Gastrocnemius medialis (tissue), 4 donors: ENCODE data around the gene TPK1.

ENCODE experiments used
- POLR2A ChIP-seq, 2 donors: fragments of 450-650 bp; IDR thresholded peaks; one replicate each; pipeline ENCODE4 v1.6.1; 2017; ENCODE audit warnings: antibody characterized with exemption in 2 of 2, mild to moderate bottlenecking in 2 of 2, moderate library complexity in 2 of 2
- TF ChIP-seq, protein P1 (sequence below), 5 experiments: fragments of 450-650 bp in 3 of 5; fragments of 200-600 bp in 2 of 5; sonication (generic) in 2 of 5; IDR thresholded peaks in 4 of 5; conservative IDR thresholded peaks in 1 of 5; 1 replicate in 4 of 5; 2 replicates in 1 of 5; pipeline ENCODE4 v1.5.1; 2016 to 2019; ENCODE audit warnings: antibody characterized with exemption in 5 of 5, mild to moderate bottlenecking in 3 of 5, moderate library complexity in 3 of 5

DNA sequence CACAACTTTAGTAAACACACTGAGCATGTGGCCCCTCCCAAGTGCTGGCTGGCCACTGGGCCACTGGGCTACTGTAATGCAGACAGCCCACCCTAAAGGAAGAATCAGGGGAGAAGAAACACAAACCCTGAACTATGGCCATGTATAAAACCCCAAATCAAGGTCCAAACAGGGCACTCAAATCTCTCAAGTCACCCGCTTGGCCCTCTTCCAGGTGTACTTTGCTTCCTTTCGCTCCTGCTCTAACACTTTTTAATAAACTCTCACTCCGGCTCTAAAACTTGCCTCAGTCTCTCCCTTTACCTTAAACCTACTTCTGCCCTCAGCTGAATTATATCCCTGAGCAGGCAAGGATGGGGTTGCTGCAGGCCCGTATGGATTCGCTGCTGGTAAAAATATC, 72.6 kb downstream of the TPK1 start:
- no peak for TF ChIP-seq POLR2A (IDR thresholded peaks at IDR 0.05)
- TF ChIP-seq, protein P1, sequence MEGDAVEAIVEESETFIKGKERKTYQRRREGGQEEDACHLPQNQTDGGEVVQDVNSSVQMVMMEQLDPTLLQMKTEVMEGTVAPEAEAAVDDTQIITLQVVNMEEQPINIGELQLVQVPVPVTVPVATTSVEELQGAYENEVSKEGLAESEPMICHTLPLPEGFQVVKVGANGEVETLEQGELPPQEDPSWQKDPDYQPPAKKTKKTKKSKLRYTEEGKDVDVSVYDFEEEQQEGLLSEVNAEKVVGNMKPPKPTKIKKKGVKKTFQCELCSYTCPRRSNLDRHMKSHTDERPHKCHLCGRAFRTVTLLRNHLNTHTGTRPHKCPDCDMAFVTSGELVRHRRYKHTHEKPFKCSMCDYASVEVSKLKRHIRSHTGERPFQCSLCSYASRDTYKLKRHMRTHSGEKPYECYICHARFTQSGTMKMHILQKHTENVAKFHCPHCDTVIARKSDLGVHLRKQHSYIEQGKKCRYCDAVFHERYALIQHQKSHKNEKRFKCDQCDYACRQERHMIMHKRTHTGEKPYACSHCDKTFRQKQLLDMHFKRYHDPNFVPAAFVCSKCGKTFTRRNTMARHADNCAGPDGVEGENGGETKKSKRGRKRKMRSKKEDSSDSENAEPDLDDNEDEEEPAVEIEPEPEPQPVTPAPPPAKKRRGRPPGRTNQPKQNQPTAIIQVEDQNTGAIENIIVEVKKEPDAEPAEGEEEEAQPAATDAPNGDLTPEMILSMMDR (IDR thresholded peaks at IDR 0.05 in 4 of 5, conservative IDR thresholded peaks at IDR 0.05 in 1 of 5): no peak
